NCI-H2081 (cell line): Measurements from ENCODE around the gene BEST2.
A peak's percentile ranks its signal among the peaks of the same experiment; 100 is the strongest.

Source experiments
- DNase-seq, 2 experiments: peaks; one replicate each; lab custom pipeline; 2025; lab: John Stamatoyannopoulos, UW

Gene BEST2

GRCh38 chr19:12769689-12770088 is 18.1 kb downstream of the BEST2 start:
- DNase-seq = no peak

GRCh38 chr19:12770922-12771321 is 19.3 kb downstream of the BEST2 start:
- DNase-seq = no peak

GRCh38 chr19:12772323-12772722 is 20.7 kb downstream of the BEST2 start:
- no peak for DNase-seq

- no peak for DNase-seq
Measured at GRCh38 chr19:12773571-12773970, 22.0 kb downstream of the BEST2 start.

- peak; percentile 69 to 82 for DNase-seq
Measured at GRCh38 chr19:12774588-12775555, 23.3 kb downstream of the BEST2 start, which contains the start of gene HOOK2. Gene HOOK2 (minus strand): TSS chr19:12775552. CDS start chr19:12775449, 103 bp downstream.

GRCh38 chr19:12777217-12778016 is 25.8 kb downstream of the BEST2 start:
- DNase-seq = peak; percentile 80 to 83

GRCh38 chr19:12778017-12778904 is 26.7 kb downstream of the BEST2 start:
- peak; percentile 85 to 91 for DNase-seq

- DNase-seq = no peak
Measured at GRCh38 chr19:12778905-12779161, 27.2 kb downstream of the BEST2 start.

- peak in 1 of 2 experiments; percentile 57 for DNase-seq
Measured at GRCh38 chr19:12779162-12779993, 27.8 kb downstream of the BEST2 start.

- peak in 1 of 2 experiments; percentile 49 for DNase-seq
Measured at GRCh38 chr19:12782174-12782423, 30.5 kb downstream of the BEST2 start.

GRCh38 chr19:12782424-12783290 is 31.1 kb downstream of the BEST2 start:
- DNase-seq = peak; percentile 82 to 86

GRCh38 chr19:12783291-12783848 is 31.8 kb downstream of the BEST2 start:
- DNase-seq = no peak

- DNase-seq = no peak
Measured at GRCh38 chr19:12783849-12784393, 32.3 kb downstream of the BEST2 start.

- no peak for DNase-seq
Measured at GRCh38 chr19:12784394-12784870, 32.8 kb downstream of the BEST2 start.

- no peak for DNase-seq
Measured at GRCh38 chr19:12784871-12785430, 33.4 kb downstream of the BEST2 start.

GRCh38 chr19:12785431-12786031 is 33.9 kb downstream of the BEST2 start:
- no peak for DNase-seq

- DNase-seq = no peak
Measured at GRCh38 chr19:12786141-12786870, 34.7 kb downstream of the BEST2 start.

- no peak for DNase-seq
Measured at GRCh38 chr19:12786952-12787351, 35.4 kb downstream of the BEST2 start.
